Tibial artery (tissue), 4 donors: ENCODE measurements around the gene KDM2A.
A peak's percentile ranks its signal among the peaks of the same experiment; 100 is the strongest.

ENCODE experiments used
- DNase-seq, 2 donors: peaks; one replicate each; pipeline ENCODE4 v3.0.0-alpha.2; 2019
- H3K27ac ChIP-seq, 2 donors: fragments of 200-600 bp; sonication (generic) in 1 of 2; 1 replicate in 1 of 2; 2 replicates in 1 of 2; pipeline ENCODE4 v1.5.1; 2018 to 2019; ENCODE audit warnings: mild to moderate bottlenecking in 1 of 2
- H3K27me3 ChIP-seq, 2 donors: fragments of 200-600 bp; sonication (generic) in 1 of 2; one replicate each; pipeline versions ENCODE4 v1.5.1 to v1.6.0; 2016 to 2019
- H3K36me3 ChIP-seq, 3 donors: fragments of 200-600 bp; sonication (generic) in 2 of 3; one replicate each; pipeline ENCODE4 v1.5.1; 2016 to 2019; ENCODE audit warnings: mild to moderate bottlenecking in 2 of 3
- H3K4me1 ChIP-seq, 4 donors: fragments of 200-600 bp; sonication (generic) in 2 of 4; 1 replicate in 3 of 4; 2 replicates in 1 of 4; pipeline ENCODE4 v1.5.1; 2016 to 2019
- H3K4me3 ChIP-seq, 2 donors: fragments of 200-600 bp; sonication (generic) in 1 of 2; 1 replicate in 1 of 2; 2 replicates in 1 of 2; pipeline ENCODE4 v1.5.1; 2018 to 2019; ENCODE audit warnings: mild to moderate bottlenecking in 2 of 2
- H3K9me3 ChIP-seq, 3 donors: fragments of 200-600 bp; sonication (generic) in 1 of 3; one replicate each; pipeline ENCODE4 v1.5.1; 2016 to 2019
- CTCF ChIP-seq, 2 experiments: fragments of 200-600 bp in 1 of 2; fragments of 450-650 bp in 1 of 2; IDR thresholded peaks; one replicate each; pipeline ENCODE4 v1.5.1; 2017 to 2019; ENCODE audit warnings: antibody characterized with exemption in 2 of 2, mild to moderate bottlenecking in 1 of 2, moderate library complexity in 1 of 2
- intact Hi-C: fragments of 100-400 bp; cut with DNase I; formaldehyde crosslinking; loops from one replicate; pipeline ENCODE4 v1.15.0; 2023; ENCODE audit warnings: low total_unique reads

Gene KDM2A

DNA sequence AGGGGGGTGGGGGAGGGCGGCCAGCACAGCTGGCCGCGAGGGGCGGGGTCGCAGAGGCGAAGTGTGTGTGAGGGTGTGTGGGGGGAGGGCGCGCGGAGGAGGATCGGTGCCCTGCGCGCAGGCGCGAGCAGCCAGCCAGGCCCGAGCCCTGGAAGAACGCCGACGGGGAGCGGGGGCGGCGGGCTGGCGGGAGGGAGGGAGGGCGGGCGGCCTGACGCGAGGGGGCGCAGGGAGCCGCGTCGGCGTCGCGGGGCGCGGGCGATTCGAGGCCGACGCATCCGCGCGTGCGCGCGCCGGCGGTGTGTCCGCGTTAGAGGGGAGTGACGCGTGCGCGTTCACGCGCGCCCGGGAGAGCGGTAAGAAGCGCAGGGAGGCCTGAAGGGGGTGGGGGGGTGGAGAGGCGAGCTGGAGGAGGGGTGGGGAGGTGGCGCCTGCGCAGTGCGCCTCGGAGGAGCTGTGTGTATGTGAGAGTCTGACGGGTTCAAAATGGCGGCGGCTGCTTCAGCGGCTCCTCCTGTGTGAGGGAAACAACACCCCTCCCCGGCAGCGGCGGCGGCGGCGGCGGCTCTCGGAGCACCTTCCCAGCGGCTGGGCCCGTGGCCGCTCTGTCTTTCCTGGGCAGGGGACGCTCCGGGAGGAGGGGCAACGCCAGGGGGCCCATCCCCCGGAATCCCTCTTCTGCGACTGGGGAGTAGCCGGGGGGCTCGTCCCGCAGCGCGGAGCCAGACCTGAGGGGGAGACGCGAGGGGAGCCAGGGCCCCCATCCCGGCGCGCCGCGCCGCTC is at the start of gene KDM2A:
Gene KDM2A, plus strand, starts transcription at position 463 of the 784 bp plus-strand sequence. CDS start 2,054 bp downstream, outside the sequence.
- intact Hi-C loops = no loop called here
- peak in 1 of 2 experiments; percentile 6 for TF ChIP-seq CTCF (IDR thresholded peaks at IDR 0.05)
- Histone ChIP-seq H3K27me3 (no peaks in the 10 kb centered on the region), H3K9me3 (no peaks in the 10 kb centered on the region), H3K36me3 (peaks cover 0 to 4% (median 0%) of the 10 kb centered on the region in 3 donors), H3K27ac (peak within 1 kb of the TSS; percentile 95 to 99), H3K4me1 (peaks cover 0 to 34% (median 13%) of the 10 kb centered on the region in 4 donors), H3K4me3 (peak within 1 kb of the TSS; percentile 90 to 99)
- peak; percentile 99 for DNase-seq

- no peaks in the 10 kb centered on the region for H3K27me3 ChIP-seq
- H3K27ac ChIP-seq = no peak overlapping the region
- TF ChIP-seq CTCF (IDR thresholded peaks at IDR 0.05) = peak; percentile 80 to 90
- DNase-seq = peak; percentile 70 to 80
- peaks cover 0 to 4% (median 2%) of the 10 kb centered on the region in 4 donors for H3K4me1 ChIP-seq
- peak overlapping the region in 1 of 2 donors; percentile 22 for H3K4me3 ChIP-seq
- H3K36me3 ChIP-seq = peaks cover 0 to 30% (median 5%) of the 10 kb centered on the region in 3 donors
- H3K9me3 ChIP-seq = no peaks in the 10 kb centered on the region
- intact Hi-C loops = no loop called here
These were observed 47.4 kb upstream of the KDM2A start for GRCh38 chr11:67071420-67072284.

- H3K27me3 ChIP-seq = no peaks in the 10 kb centered on the region
- no peak for DNase-seq
- H3K4me3 ChIP-seq = no peak overlapping the region
- intact Hi-C loops = no loop called here
- peaks cover 0 to 4% (median 2%) of the 10 kb centered on the region in 4 donors for H3K4me1 ChIP-seq
- peaks cover 0 to 24% (median 5%) of the 10 kb centered on the region in 3 donors for H3K36me3 ChIP-seq
- TF ChIP-seq CTCF (IDR thresholded peaks at IDR 0.05) = no peak
- H3K9me3 ChIP-seq = no peaks in the 10 kb centered on the region
- no peak overlapping the region for H3K27ac ChIP-seq
These were observed 46.8 kb upstream of the KDM2A start for GRCh38 chr11:67072295-67072694.

GRCh38 chr11:67073908-67074307 is 45.2 kb upstream of the KDM2A start:
- peaks cover 0 to 11% (median 2%) of the 10 kb centered on the region in 4 donors for H3K4me1 ChIP-seq
- H3K9me3 ChIP-seq = no peaks in the 10 kb centered on the region
- no peak overlapping the region for H3K27ac ChIP-seq
- H3K27me3 ChIP-seq = no peaks in the 10 kb centered on the region
- DNase-seq = no peak
- no peak for TF ChIP-seq CTCF (IDR thresholded peaks at IDR 0.05)
- intact Hi-C loops = no loop called here
- H3K4me3 ChIP-seq = no peak overlapping the region
- peaks cover 0 to 23% (median 5%) of the 10 kb centered on the region in 3 donors for H3K36me3 ChIP-seq

DNA sequence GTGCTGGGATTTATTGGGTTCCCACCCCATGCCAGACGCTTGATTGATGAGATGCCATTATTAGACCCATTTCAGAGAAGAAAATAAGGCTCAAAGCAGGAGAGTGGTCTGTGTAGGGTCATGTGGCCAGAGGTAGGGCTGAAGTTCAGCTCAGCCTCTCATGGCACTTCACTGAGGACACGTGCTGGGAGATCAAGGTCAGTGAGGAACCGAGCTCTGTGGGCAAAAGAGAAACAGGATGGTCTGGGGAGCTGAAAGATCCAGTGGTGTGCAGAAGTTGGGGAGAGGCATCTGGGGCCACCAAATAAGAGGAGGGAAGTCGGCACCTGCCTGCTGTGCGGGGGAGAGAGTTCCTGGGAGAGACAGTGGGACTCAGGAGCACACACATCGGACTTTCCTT is 42.9 kb upstream of the KDM2A start:
- Histone ChIP-seq H3K27ac (no peak overlapping the region), H3K4me1 (peaks cover 0 to 11% (median 2%) of the 10 kb centered on the region in 4 donors), H3K27me3 (no peaks in the 10 kb centered on the region), H3K36me3 (peaks cover 0 to 16% (median 5%) of the 10 kb centered on the region in 3 donors), H3K4me3 (no peak overlapping the region), H3K9me3 (no peaks in the 10 kb centered on the region)
- intact Hi-C loops = no loop called here
- DNase-seq = no peak
- TF ChIP-seq CTCF (IDR thresholded peaks at IDR 0.05) = no peak
